IMR-90 (cell line): ENCODE data around the gene FOLR2.

ENCODE experiments used
- BHLHE40 ChIP-seq: fragments of 150-350 bp; IDR thresholded peaks from 2 replicates; pipeline ENCODE4 v1.6.1; 2016; ENCODE audit warnings: mild to moderate bottlenecking, low read depth, low read length
- CEBPB ChIP-seq: IDR thresholded peaks from 2 replicates; pipeline ENCODE4 v1.6.1; 2012; ENCODE audit warnings: low read depth, low read length, improper control_type of control experiment
- CHD1 ChIP-seq: IDR thresholded peaks from 2 replicates; pipeline ENCODE4 v1.6.1; 2012; ENCODE audit warnings: low read depth, low read length, improper control_type of control experiment
- MAZ ChIP-seq: IDR thresholded peaks from 2 replicates; pipeline ENCODE4 v1.6.1; 2012; ENCODE audit warnings: low read depth, mild to moderate bottlenecking, low read length, improper control_type of control experiment, moderate library complexity, borderline replicate concordance
- MXI1 ChIP-seq: IDR thresholded peaks from 2 replicates; pipeline ENCODE4 v1.6.1; 2012; ENCODE audit warnings: low read depth, mild to moderate bottlenecking, low read length, moderate library complexity, borderline replicate concordance
- POLR2A ChIP-seq: IDR thresholded peaks from 2 replicates; pipeline ENCODE4 v1.6.1; 2012; ENCODE audit warnings: mild to moderate bottlenecking, low read depth, low read length
- RFX5 ChIP-seq: IDR thresholded peaks from 2 replicates; pipeline ENCODE4 v1.8.0; 2012; ENCODE audit warnings: low read depth, mild to moderate bottlenecking, low read length, moderate library complexity
- TF ChIP-seq, protein P1 (sequence below): conservative IDR thresholded peaks from 2 replicates; pipeline ENCODE4 v1.5.1; 2012; ENCODE audit warnings: mild to moderate bottlenecking, low read depth, low read length, improper control_type of control experiment
- TF ChIP-seq, protein P2 (sequence below): fragments of 150-350 bp; IDR thresholded peaks from 2 replicates; pipeline ENCODE4 v1.6.1; 2017; ENCODE audit warnings: mild to moderate bottlenecking, antibody characterized with exemption, low read length, low read depth

DNA sequence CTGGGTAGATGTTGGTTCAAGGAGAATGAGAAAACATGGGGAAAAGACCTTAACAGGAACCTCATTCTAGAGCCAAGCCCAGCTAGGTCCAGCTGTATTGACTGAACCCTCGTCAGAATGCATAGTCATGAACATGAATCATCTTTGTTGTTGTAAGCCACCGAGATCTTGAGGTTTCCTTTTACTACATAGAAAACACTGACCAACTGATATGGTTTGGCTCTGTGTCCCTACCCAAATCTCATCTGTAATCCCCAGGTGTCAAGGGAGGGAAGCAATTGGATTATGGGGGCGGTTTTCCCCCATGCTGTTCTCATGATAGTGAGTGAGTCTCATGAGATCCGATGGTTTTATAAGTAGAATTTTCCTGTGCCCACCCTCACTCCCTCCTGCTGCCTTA lies 46.8 kb downstream of the FOLR2 start:
- TF ChIP-seq, protein P1, sequence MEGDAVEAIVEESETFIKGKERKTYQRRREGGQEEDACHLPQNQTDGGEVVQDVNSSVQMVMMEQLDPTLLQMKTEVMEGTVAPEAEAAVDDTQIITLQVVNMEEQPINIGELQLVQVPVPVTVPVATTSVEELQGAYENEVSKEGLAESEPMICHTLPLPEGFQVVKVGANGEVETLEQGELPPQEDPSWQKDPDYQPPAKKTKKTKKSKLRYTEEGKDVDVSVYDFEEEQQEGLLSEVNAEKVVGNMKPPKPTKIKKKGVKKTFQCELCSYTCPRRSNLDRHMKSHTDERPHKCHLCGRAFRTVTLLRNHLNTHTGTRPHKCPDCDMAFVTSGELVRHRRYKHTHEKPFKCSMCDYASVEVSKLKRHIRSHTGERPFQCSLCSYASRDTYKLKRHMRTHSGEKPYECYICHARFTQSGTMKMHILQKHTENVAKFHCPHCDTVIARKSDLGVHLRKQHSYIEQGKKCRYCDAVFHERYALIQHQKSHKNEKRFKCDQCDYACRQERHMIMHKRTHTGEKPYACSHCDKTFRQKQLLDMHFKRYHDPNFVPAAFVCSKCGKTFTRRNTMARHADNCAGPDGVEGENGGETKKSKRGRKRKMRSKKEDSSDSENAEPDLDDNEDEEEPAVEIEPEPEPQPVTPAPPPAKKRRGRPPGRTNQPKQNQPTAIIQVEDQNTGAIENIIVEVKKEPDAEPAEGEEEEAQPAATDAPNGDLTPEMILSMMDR, result no peak
- TF ChIP-seq MAZ (no peak), POLR2A (no peak), RFX5 (no peak), CEBPB (no peak), CHD1 (no peak), MXI1 (no peak), BHLHE40 (no peak)
- TF ChIP-seq, protein P2, sequence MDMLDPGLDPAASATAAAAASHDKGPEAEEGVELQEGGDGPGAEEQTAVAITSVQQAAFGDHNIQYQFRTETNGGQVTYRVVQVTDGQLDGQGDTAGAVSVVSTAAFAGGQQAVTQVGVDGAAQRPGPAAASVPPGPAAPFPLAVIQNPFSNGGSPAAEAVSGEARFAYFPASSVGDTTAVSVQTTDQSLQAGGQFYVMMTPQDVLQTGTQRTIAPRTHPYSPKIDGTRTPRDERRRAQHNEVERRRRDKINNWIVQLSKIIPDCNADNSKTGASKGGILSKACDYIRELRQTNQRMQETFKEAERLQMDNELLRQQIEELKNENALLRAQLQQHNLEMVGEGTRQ, result no peak
